Brain microvascular endothelial cell (primary cell): ENCODE measurements around the gene C1orf198.

ENCODE experiments used
- DNase-seq: peaks from one replicate; pipeline ENCODE4 v3.0.0-alpha.2; 2020
- H3K27ac ChIP-seq: fragments of 250-450 bp; sonication (Bioruptor Pico); 2 replicates; pipeline ENCODE4 v1.5.1; 2020; ENCODE audit warnings: mild to moderate bottlenecking, moderate library complexity
- H3K27me3 ChIP-seq: fragments of 250-450 bp; sonication (Bioruptor Pico); replicated peaks from 2 replicates; pipeline ENCODE4 v1.5.1; 2020; ENCODE audit warnings: mild to moderate bottlenecking
- H3K36me3 ChIP-seq: fragments of 250-450 bp; sonication (Bioruptor Pico); replicated peaks from 2 replicates; pipeline ENCODE4 v1.5.1; 2020; ENCODE audit warnings: mild to moderate bottlenecking
- H3K4me3 ChIP-seq: 2 replicates; pipeline ENCODE4 v1.5.1; 2011; ENCODE audit warnings: low read depth, mild to moderate bottlenecking, control low read depth, low read length, moderate library complexity
- CTCF ChIP-seq: IDR thresholded peaks from 2 replicates; pipeline ENCODE4 v1.5.1; 2011; ENCODE audit warnings: low read depth, mild to moderate bottlenecking, moderate library complexity, low read length, control low read depth, inconsistent platforms; ENCODE audit errors: missing control alignments
- in situ Hi-C: cut with HindIII; loops from 2 replicates; pipeline ENCODE4 v1.10.0; 2017; ENCODE audit warnings: low sequenced_read_pairs, low pct_ligation_motif_present

C1orf198 gene

DNA sequence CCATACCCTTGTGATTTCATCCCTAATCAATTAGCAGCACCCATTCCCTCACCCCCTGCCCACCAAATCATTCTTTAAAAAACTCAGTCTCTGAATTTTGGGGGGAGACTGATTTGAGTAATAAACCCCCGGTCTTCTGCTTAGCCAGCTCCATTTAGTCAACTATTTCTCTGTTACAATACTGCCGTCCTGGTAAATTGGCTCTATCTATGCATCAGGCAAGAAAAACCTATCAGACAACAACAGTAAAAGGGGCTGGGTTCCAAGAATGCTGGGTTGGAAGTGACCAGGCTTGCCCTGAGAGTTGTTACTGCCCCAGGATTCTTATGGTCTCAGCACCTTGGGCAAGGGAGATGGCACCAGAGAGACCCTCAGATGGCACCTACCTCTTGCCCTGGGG, 16.3 kb upstream of the C1orf198 start:
- no peaks in the 10 kb centered on the region for H3K36me3 ChIP-seq
- DNase-seq = no peak
- in situ Hi-C loops = no loop called here
- no peak overlapping the region for H3K27ac ChIP-seq
- no peak overlapping the region for H3K4me3 ChIP-seq
- H3K27me3 ChIP-seq = peaks cover 2% of the 10 kb centered on the region
- no peak for TF ChIP-seq CTCF

- Histone ChIP-seq H3K36me3 (no peaks in the 10 kb centered on the region), H3K27me3 (peaks cover 2% of the 10 kb centered on the region), H3K4me3 (no peak overlapping the region), H3K27ac (no peak overlapping the region)
- in situ Hi-C loops = no loop called here
- no peak for TF ChIP-seq CTCF
- DNase-seq = no peak
These were observed 15.6 kb upstream of the C1orf198 start for GRCh38 chr1:230883967-230884366.

- Histone ChIP-seq H3K4me3 (no peak overlapping the region), H3K27me3 (peaks cover 2% of the 10 kb centered on the region), H3K36me3 (no peaks in the 10 kb centered on the region), H3K27ac (no peak overlapping the region)
- TF ChIP-seq CTCF = no peak
- no peak for DNase-seq
- in situ Hi-C loops = no loop called here
These were observed 11.5 kb upstream of the C1orf198 start for GRCh38 chr1:230879778-230880177.

GRCh38 chr1:230878591-230878990, 10.3 kb upstream of the C1orf198 start:
- Histone ChIP-seq H3K27ac (no peak overlapping the region), H3K4me3 (no peak overlapping the region), H3K36me3 (no peaks in the 10 kb centered on the region), H3K27me3 (peaks cover 2% of the 10 kb centered on the region)
- no peak for TF ChIP-seq CTCF
- no peak for DNase-seq
- in situ Hi-C loops = no loop called here

- Histone ChIP-seq H3K27ac (no peak overlapping the region), H3K4me3 (no peak overlapping the region), H3K27me3 (peaks cover 2% of the 10 kb centered on the region), H3K36me3 (no peaks in the 10 kb centered on the region)
- no peak for DNase-seq
- in situ Hi-C loops = no loop called here
- no peak for TF ChIP-seq CTCF
These were observed 9.7 kb upstream of the C1orf198 start for GRCh38 chr1:230877924-230878590.
